Right lobe of liver (tissue), 4 donors: Measurements from ENCODE around the gene TULP1.

ENCODE experiments used
- CTCF ChIP-seq, 4 donors: fragments of 200-600 bp in 3 of 4; fragments of 450-650 bp in 1 of 4; IDR thresholded peaks; one replicate each; pipeline versions ENCODE4 v1.5.1 to v1.8.0; 2016 to 2022; ENCODE audit warnings: antibody characterized with exemption in 4 of 4, mild to moderate bottlenecking in 2 of 4
- POLR2A ChIP-seq: fragments of 450-650 bp; IDR thresholded peaks from one replicate; pipeline ENCODE4 v1.6.1; 2017; ENCODE audit warnings: antibody characterized with exemption, mild to moderate bottlenecking
- donor health status: DM: no; HTN: no; CAD: no.
- donor health status: DM: no; HTN: no; CAD: no.
- donor health status: DM: no; HTN: yes; CAD: no.

GRCh38 chr6:35534407-35535170, 21.9 kb upstream of the TULP1 start:
- TF ChIP-seq CTCF (IDR thresholded peaks at IDR 0.05) (no peak), POLR2A (no peak)
